Nephron progenitor cell (in vitro differentiated cells): ENCODE data around the gene ZCCHC4.

Source experiments
- DNase-seq: peaks from one replicate; pipeline ENCODE4 v3.0.0; 2021
- H3K27ac Mint-ChIP-seq: 2 replicates; pipeline ENCODE4 v1.8.0; 2021; ENCODE audit warnings: mild to moderate bottlenecking, moderate library complexity, mixed read lengths
- H3K27me3 Mint-ChIP-seq: 2 replicates; pipeline ENCODE4 v1.8.0; 2021; ENCODE audit warnings: mild to moderate bottlenecking, low read depth, mixed read lengths; ENCODE audit not compliant: poor library complexity
- H3K36me3 Mint-ChIP-seq: 2 replicates; pipeline ENCODE4 v1.8.0; 2021; ENCODE audit warnings: low read depth, mixed read lengths
- H3K4me1 Mint-ChIP-seq: 2 replicates; pipeline ENCODE4 v1.8.0; 2021; ENCODE audit warnings: mixed read lengths
- H3K4me3 Mint-ChIP-seq: 2 replicates; pipeline ENCODE4 v1.8.0; 2021; ENCODE audit warnings: mild to moderate bottlenecking, moderate library complexity, mixed read lengths
- H3K9me3 Mint-ChIP-seq: 2 replicates; pipeline ENCODE4 v1.8.0; 2021; ENCODE audit warnings: mild to moderate bottlenecking, moderate library complexity, mixed read lengths
- TF ChIP-seq, protein P1 (sequence below): fragments of 200-600 bp; sonication (generic); IDR thresholded peaks from 2 replicates; pipeline ENCODE4 v1.5.0; 2021; ENCODE audit warnings: antibody characterized with exemption

Gene ZCCHC4, protein sequence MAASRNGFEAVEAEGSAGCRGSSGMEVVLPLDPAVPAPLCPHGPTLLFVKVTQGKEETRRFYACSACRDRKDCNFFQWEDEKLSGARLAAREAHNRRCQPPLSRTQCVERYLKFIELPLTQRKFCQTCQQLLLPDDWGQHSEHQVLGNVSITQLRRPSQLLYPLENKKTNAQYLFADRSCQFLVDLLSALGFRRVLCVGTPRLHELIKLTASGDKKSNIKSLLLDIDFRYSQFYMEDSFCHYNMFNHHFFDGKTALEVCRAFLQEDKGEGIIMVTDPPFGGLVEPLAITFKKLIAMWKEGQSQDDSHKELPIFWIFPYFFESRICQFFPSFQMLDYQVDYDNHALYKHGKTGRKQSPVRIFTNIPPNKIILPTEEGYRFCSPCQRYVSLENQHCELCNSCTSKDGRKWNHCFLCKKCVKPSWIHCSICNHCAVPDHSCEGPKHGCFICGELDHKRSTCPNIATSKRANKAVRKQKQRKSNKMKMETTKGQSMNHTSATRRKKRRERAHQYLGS

GRCh38 chr4:25312496-25313200 is at the start of gene ZCCHC4:
Gene ZCCHC4 (plus strand): TSS chr4:25312774. CDS start chr4:25312810, 36 bp downstream.
- peaks cover 21% of the 10 kb centered on the region for H3K36me3 Mint-ChIP-seq
- H3K4me1 Mint-ChIP-seq = peaks cover 15% of the 10 kb centered on the region
- H3K9me3 Mint-ChIP-seq = peaks cover 4% of the 10 kb centered on the region
- TF ChIP-seq, protein P1, sequence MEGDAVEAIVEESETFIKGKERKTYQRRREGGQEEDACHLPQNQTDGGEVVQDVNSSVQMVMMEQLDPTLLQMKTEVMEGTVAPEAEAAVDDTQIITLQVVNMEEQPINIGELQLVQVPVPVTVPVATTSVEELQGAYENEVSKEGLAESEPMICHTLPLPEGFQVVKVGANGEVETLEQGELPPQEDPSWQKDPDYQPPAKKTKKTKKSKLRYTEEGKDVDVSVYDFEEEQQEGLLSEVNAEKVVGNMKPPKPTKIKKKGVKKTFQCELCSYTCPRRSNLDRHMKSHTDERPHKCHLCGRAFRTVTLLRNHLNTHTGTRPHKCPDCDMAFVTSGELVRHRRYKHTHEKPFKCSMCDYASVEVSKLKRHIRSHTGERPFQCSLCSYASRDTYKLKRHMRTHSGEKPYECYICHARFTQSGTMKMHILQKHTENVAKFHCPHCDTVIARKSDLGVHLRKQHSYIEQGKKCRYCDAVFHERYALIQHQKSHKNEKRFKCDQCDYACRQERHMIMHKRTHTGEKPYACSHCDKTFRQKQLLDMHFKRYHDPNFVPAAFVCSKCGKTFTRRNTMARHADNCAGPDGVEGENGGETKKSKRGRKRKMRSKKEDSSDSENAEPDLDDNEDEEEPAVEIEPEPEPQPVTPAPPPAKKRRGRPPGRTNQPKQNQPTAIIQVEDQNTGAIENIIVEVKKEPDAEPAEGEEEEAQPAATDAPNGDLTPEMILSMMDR = peak; percentile 99
- H3K4me3 Mint-ChIP-seq = peak within 1 kb of the TSS; percentile 98
- H3K27ac Mint-ChIP-seq = peak within 1 kb of the TSS; percentile 99
- peak; percentile 89 for DNase-seq
- peaks cover 10% of the 10 kb centered on the region for H3K27me3 Mint-ChIP-seq

- H3K27me3 Mint-ChIP-seq = no peaks in the 10 kb centered on the region
- DNase-seq = no peak
- H3K36me3 Mint-ChIP-seq = peaks cover 13% of the 10 kb centered on the region
- H3K27ac Mint-ChIP-seq = no peak overlapping the region
- H3K9me3 Mint-ChIP-seq = no peaks in the 10 kb centered on the region
- H3K4me1 Mint-ChIP-seq = no peaks in the 10 kb centered on the region
- no peak overlapping the region for H3K4me3 Mint-ChIP-seq
- TF ChIP-seq, protein P1 = no peak
Observed at GRCh38 chr4:25271866-25272265, 40.7 kb upstream of the ZCCHC4 start.

- TF ChIP-seq, protein P1 = no peak
- Mint-ChIP-seq H3K4me3 (no peak overlapping the region), H3K9me3 (no peaks in the 10 kb centered on the region), H3K27me3 (no peaks in the 10 kb centered on the region), H3K36me3 (no peaks in the 10 kb centered on the region), H3K4me1 (no peaks in the 10 kb centered on the region), H3K27ac (no peak overlapping the region)
- DNase-seq = no peak
Observed at GRCh38 chr4:25280210-25280609, 32.4 kb upstream of the ZCCHC4 start.

GRCh38 chr4:25283948-25284347 is 28.6 kb upstream of the ZCCHC4 start:
- TF ChIP-seq, protein P1 = no peak
- H3K4me1 Mint-ChIP-seq = no peaks in the 10 kb centered on the region
- no peak overlapping the region for H3K27ac Mint-ChIP-seq
- peaks cover 5% of the 10 kb centered on the region for H3K27me3 Mint-ChIP-seq
- peaks cover 4% of the 10 kb centered on the region for H3K36me3 Mint-ChIP-seq
- H3K9me3 Mint-ChIP-seq = peaks cover 30% of the 10 kb centered on the region
- DNase-seq = no peak
- no peak overlapping the region for H3K4me3 Mint-ChIP-seq

GRCh38 chr4:25284466-25284865 is 28.1 kb upstream of the ZCCHC4 start:
- Mint-ChIP-seq H3K36me3 (peaks cover 4% of the 10 kb centered on the region), H3K27ac (no peak overlapping the region), H3K27me3 (peaks cover 5% of the 10 kb centered on the region), H3K4me3 (no peak overlapping the region), H3K4me1 (no peaks in the 10 kb centered on the region), H3K9me3 (peaks cover 30% of the 10 kb centered on the region)
- DNase-seq = no peak
- TF ChIP-seq, protein P1 = no peak
